GM18519 (cell line): ENCODE results near the gene PCCA.
A peak's percentile ranks its signal among the peaks of the same experiment; 100 is the strongest.

Experiments used
- ATAC-seq: cut with Tn5 transposase; IDR thresholded peaks from one replicate; pipeline ENCODE4 v1.9.1; 2021; ENCODE audit warnings: mild to moderate bottlenecking, moderate library complexity; ENCODE audit not compliant: unreplicated experiment, low FRiP score

PCCA gene

GRCh38 chr13:100532836-100533435 lies 444.0 kb downstream of the PCCA start:
- no peak for ATAC-seq

- ATAC-seq = no peak
Measured at GRCh38 chr13:100533588-100534041, 444.7 kb downstream of the PCCA start.

DNA sequence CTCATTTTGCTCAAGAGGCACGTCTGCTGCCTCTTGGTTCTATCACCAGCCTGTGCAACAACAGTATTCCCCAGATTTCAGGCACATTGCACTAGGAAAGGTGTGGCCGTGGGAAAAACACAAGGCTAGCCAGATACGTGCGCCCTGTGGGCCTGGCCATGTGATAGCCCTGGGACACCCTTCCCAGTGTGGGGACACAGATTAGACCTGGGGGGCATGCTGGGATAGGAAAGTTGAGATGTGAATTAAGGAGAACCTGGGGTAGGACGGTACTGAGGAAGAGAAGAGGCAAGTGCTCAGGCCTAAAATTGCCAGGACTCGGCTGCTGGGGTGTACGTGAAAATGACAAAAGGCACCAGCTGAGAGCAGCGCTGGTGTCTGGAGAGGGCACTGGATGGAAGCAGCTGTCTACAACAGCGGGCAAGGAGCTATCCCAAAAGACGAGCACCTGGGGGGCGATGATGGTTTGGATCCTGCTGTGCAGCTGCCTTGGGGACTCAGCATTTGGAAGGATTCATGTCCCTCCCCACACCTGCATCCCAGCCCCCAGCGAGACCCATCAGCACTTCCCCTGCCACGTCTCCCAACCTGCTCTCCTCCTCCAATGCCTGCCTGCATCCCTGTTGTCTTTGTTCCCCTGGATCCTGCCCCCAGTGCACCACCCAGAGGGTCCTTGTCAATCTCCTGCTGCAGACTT lies 445.4 kb downstream of the PCCA start:
- no peak for ATAC-seq

- ATAC-seq = no peak
Measured at GRCh38 chr13:100534911-100535310, 446.0 kb downstream of the PCCA start.

DNA sequence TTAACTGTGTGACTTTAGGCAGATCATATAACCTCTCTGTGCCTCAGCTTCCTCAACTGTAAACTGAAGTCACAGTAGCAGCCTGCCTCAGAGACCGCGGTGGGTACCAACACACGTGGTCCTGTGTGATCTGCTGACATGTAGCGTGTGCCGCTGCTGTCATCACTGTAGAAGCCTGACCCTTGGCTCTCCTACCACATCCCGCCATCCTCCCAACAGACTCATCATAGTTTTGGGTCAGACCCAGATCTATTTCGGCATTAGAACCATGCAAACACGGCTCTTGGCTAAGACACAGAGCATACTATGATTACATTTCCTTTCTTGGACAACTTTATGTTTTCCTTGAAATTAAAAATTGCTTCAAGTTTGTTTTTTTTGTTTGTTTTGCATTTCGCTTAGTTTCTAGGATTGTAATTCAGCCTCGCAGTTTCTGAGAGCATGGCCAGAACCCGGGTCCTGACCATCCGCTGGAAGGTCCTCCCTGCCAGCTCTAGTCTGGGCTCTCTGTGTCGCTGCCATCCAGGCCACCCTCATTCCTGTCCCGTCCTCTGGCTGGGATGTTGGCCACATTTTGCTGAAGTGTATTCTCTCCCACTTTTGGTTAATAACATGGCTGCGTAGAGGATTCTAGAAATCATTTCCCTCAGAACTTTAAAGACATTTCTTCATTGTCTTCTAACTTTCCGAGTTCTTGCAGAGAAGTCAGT lies 446.7 kb downstream of the PCCA start:
- no peak for ATAC-seq

DNA sequence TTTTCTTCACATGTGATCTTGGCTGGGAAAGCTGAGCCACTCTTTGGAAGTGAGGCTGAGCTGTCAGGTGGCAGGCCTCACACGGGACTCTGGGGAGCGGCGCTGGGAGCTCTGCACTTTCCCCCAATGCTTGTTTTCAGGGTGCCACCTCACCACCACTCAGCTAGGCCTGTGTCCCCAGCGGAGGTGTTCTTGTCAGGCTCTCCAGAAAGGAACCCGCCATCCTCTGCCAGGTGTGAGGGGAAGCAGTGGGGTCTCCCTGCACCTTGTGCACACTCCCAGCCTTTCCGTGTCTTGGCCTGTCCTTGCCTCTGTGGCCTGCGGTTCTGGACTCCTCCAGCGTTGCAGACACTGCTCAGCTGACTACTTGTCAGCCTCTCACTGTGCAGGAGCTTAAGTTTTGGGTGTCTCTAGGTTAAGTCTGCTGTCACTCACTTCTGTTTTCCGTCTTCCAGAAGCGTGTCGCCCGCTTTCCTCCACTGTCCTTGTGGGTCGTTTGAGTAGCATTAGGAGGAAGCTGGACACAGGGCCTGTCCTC lies 447.8 kb downstream of the PCCA start:
- ATAC-seq = no peak

DNA sequence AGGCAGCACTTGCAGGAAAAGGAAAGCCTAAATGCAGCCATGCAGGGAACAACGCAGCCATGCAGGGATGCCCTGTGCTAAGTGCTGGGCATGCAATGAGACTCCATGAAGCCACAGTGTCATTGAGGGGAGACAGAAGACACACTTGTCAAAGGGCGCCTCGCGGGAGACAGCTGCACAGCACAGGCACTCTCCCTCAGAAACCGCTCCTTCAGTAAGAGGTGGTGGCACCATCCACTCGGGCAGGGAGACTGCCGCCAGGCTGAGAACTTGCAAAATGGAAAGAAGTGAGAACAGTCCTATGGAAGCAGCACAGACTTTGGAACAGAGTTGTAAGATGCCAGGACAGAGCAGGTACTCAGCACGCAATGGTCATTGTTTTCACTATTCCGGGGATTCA lies 448.6 kb downstream of the PCCA start:
- ATAC-seq = no peak

DNA sequence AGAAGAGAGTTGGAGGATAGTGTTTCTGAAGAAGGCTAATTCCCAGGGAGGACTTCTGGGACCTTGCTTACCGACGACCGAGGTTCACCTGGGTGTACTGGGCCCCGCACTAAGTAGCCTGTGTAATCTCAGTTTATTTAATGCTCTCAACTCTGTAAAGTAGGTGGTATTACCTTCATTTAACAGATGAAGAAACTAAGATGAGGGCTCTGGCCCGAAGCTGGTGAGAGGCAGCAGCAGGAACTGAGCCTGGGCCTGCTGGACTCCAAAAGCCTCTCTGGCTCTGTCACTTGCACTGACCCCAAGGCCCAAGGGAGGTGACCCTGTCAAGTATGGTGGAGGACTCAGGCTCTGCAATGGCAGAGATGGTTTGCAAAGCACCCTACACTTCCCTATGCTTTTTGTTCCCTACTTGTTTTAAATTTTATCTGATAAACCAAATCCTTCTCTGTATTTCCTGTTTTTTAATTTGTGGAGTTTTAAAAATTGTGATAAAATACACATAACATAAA lies 449.1 kb downstream of the PCCA start:
- ATAC-seq = no peak

GRCh38 chr13:100540621-100541020 lies 451.7 kb downstream of the PCCA start:
- ATAC-seq = no peak

DNA sequence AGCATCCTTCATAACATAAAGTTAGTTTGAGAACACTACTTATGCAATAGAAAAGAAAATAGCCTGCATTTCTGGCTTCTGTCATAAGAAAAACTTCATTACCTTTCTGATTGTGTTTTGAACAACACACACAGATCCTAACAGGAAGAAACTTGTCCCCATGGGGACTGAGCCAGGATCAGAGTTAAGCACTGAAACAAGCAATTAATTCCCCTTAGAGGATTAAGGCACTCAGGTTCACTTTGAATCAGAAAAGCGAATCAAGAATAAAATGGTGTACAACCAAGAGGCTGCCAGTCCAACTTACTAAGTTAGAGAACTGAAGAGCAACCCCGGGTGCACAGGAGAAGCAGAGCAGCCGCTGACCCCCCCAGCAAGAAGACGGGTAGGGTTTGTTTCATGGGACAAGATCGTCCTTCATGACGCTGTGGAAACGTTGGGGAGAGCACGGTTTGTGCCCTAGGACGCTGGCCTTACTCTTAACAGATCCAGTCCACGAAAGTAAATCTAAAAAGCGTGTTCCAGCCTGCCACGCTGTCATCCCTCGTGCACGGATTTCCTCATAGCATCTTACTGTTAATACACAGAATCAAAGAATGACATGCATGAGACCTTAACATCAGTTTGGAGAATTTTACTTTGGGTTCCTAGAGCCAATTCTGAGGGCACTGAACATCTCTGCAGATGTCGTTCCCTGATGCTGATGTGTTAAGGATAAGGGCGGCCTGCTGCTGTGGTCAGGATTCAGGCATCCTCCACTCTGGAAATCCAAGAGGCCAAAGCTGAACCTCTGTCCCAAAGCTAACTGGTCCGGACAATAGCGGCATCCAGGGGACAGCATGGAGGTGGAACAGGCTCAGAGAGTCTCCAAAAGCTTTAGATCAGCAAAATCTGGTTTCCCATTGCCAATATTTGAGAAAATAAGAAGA lies 453.3 kb downstream of the PCCA start:
- ATAC-seq = no peak

DNA sequence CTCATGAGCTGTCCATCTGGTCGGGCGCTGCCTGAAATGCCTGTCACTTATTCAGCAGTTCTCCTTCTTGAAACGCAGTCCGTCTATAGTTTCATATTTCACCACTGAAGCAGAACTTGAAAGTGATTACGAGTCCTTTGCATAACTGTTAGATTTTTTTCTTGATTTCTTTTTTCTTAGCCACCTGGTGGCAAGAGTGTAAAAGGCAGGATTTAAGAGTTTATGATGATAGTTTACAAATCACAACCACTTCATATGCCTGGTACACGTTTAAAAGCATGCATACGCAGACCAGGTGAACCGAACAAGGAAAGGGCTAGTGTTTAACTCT lies 453.9 kb downstream of the PCCA start:
- peak; percentile 91 for ATAC-seq

DNA sequence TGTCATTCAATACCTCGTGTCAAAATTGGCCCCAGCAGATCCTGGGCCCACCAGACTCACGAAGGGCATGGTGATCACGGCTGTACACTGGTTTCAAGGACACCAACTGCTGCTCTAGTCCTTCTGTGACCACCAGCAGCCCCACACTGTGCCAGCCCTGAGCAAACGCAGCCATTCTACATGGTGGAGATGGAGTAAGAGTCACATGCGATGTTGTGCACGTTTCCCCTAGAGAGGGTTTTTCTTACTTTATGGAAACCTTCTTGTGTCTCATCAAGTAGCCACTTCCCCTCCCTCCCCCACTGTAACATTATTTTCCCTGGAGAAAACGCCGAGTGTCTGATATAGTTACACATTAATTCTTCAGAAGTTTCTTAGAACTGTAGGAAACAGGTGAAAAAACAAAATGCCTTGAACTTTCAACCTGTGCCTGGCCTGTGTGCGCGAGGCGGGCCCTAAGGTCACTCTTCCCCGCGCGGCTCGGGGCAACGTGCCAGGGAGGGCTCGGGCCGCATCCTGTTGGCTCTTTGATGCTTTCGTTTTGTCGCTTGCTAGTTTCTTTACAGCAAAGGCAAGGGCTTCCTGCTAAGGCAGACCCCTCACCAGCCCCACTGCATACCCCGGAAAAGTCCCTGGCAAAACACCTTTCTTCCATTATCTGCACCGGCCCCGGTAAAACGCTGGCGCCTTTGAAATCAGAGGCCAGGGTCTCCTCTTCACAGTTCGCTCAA lies 455.1 kb downstream of the PCCA start:
- ATAC-seq = no peak

DNA sequence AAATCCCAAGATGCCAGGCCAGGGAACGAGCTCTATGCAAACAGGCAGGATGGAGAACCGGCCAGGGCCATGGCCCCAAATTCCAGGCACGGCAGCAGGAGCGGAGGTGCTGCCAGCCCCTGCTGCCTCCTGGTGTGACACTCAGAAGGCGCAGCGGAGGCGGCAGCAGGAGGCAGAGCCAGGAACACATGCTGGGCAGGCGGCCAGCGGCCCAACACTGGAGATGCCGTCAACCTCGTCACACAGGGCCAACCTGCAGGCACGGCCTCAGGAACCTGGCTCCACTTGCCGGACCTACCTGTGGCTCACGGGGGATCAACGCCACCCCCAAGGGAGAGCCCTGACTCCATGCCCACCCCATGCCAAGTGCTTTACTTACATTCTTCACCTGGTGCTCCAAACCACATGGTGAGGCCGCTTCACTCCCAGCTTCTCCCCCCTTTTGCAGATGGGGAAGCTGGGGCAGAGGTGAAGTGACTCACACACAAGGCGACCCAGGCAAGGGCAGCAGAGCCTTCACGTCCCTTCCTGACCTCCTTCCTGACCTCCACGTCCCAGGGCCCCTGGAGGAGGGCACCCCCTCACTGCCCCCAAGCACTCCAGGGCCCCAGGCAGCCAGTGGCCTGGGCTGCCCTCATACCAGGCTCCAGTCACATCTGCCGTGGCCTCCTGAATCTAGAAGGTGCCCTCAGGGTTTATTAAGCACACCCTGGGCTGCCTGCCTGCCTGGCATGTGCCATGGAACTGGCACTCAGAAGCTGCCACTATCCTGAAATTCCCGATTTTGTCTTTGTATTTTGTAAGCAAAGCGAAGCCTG lies 456.2 kb downstream of the PCCA start:
- no peak for ATAC-seq

GRCh38 chr13:100545684-100546061 lies 456.8 kb downstream of the PCCA start:
- ATAC-seq = no peak

- ATAC-seq = no peak
Measured at GRCh38 chr13:100546713-100547405, 458.0 kb downstream of the PCCA start.

- ATAC-seq = no peak
Measured at GRCh38 chr13:100547791-100548201, 458.9 kb downstream of the PCCA start.

- ATAC-seq = no peak
Measured at GRCh38 chr13:100549316-100549715, 460.4 kb downstream of the PCCA start.

GRCh38 chr13:100552755-100553154 lies 463.9 kb downstream of the PCCA start:
- no peak for ATAC-seq
